WTC11 (cell line): ENCODE results near the gene ACOT13. TPM values are rescaled to one million over a fixed set of nuclear protein-coding genes. Genes with fewer than 3 reads are reported as not detected.

Experiments
- ATAC-seq: fragments of 200-7000 bp; cut with Tn5 transposase; 2 replicates; pipeline ENCODE4 v1.10.0; 2021; ENCODE audit warnings: mild to moderate bottlenecking, moderate library complexity
- CTCF ChIA-PET: fragments of 300-600 bp; sonication (Branson Sonifier 250); formaldehyde crosslinking; loops from one replicate; lab custom pipeline; 2021; ENCODE audit warnings: antibody characterized with exemption; lab: Charles Lee
- POLR2A ChIA-PET: fragments of 350-600 bp; sonication (Branson Sonifier 250); formaldehyde crosslinking; loops from one replicate; lab custom pipeline; 2021; ENCODE audit warnings: antibody characterized with exemption; lab: Charles Lee
- DNase-seq: peaks from one replicate; pipeline ENCODE4 v3.0.0; 2021; ENCODE audit warnings: low spot score
- H3K27ac Mint-ChIP-seq: 2 replicates; pipeline ENCODE4 v1.8.0; 2021; ENCODE audit warnings: mixed read lengths
- H3K27me3 Mint-ChIP-seq: 2 replicates; pipeline ENCODE4 v1.8.0; 2021; ENCODE audit warnings: low read depth, mild to moderate bottlenecking, moderate library complexity, mixed read lengths
- H3K36me3 Mint-ChIP-seq: 2 replicates; pipeline ENCODE4 v1.8.0; 2021; ENCODE audit warnings: mixed read lengths
- H3K4me1 Mint-ChIP-seq: 2 replicates; pipeline ENCODE4 v1.8.0; 2022; ENCODE audit warnings: mixed read lengths
- H3K4me3 Mint-ChIP-seq: 2 replicates; pipeline ENCODE4 v1.8.0; 2021; ENCODE audit warnings: mild to moderate bottlenecking, moderate library complexity, mixed read lengths
- H3K9me3 Mint-ChIP-seq: 2 replicates; pipeline ENCODE4 v1.8.0; 2021; ENCODE audit warnings: mixed read lengths
- ATF1 ChIP-seq: sonication (generic); formaldehyde crosslinking; IDR thresholded peaks from 2 replicates; pipeline ENCODE4 v1.8.1; 2023; ENCODE audit warnings: mild to moderate bottlenecking, moderate library complexity, missing genetic modification reagents
- CREM ChIP-seq: sonication (generic); formaldehyde crosslinking; IDR thresholded peaks from 2 replicates; pipeline ENCODE4 v1.8.1; 2022; ENCODE audit warnings: mild to moderate bottlenecking, missing genetic modification reagents, moderate library complexity
- CTCF ChIP-seq: fragments of 200-600 bp; IDR thresholded peaks from 2 replicates; pipeline ENCODE4 v1.8.0; 2022; ENCODE audit warnings: antibody characterized with exemption
- E2F1 ChIP-seq: sonication (generic); formaldehyde crosslinking; IDR thresholded peaks from 2 replicates; pipeline ENCODE4 v1.8.0; 2022; ENCODE audit warnings: mild to moderate bottlenecking, missing genetic modification reagents
- E2F4 ChIP-seq: sonication (generic); formaldehyde crosslinking; IDR thresholded peaks from 2 replicates; pipeline ENCODE4 v1.8.1; 2022; ENCODE audit warnings: low read depth, mild to moderate bottlenecking, moderate library complexity, missing genetic modification reagents, borderline replicate concordance
- E2F5 ChIP-seq: sonication (generic); formaldehyde crosslinking; IDR thresholded peaks from 2 replicates; pipeline ENCODE4 v1.8.1; 2022; ENCODE audit warnings: mild to moderate bottlenecking, moderate library complexity, missing genetic modification reagents
- ESRRA ChIP-seq: sonication (generic); formaldehyde crosslinking; IDR thresholded peaks from 2 replicates; pipeline ENCODE4 v1.8.1; 2022; ENCODE audit warnings: mild to moderate bottlenecking, missing genetic modification reagents, borderline replicate concordance
- FOXJ3 ChIP-seq: sonication (generic); formaldehyde crosslinking; IDR thresholded peaks from 2 replicates; pipeline ENCODE4 v1.9.0; 2021; ENCODE audit warnings: missing genetic modification reagents, mild to moderate bottlenecking, borderline replicate concordance
- FOXP1 ChIP-seq: sonication (generic); formaldehyde crosslinking; IDR thresholded peaks from 2 replicates; pipeline ENCODE4 v1.8.0; 2022; ENCODE audit warnings: missing genetic modification reagents, mild to moderate bottlenecking, moderate library complexity, borderline replicate concordance
- GABPB1 ChIP-seq: sonication (generic); formaldehyde crosslinking; IDR thresholded peaks from 2 replicates; pipeline ENCODE4 v1.8.1; 2023; ENCODE audit warnings: mild to moderate bottlenecking, missing genetic modification reagents
- HMGA2 ChIP-seq: fragments of 250-450 bp; sonication (Bioruptor Pico); IDR thresholded peaks from 2 replicates; pipeline ENCODE4 v1.4.0; 2021; ENCODE audit warnings: mild to moderate bottlenecking, moderate library complexity
- MAX ChIP-seq: sonication (generic); formaldehyde crosslinking; IDR thresholded peaks from 2 replicates; pipeline ENCODE4 v1.8.0; 2022; ENCODE audit warnings: mild to moderate bottlenecking, missing genetic modification reagents
- MLX ChIP-seq: sonication (generic); formaldehyde crosslinking; IDR thresholded peaks from 2 replicates; pipeline ENCODE4 v1.8.1; 2023; ENCODE audit warnings: mild to moderate bottlenecking, missing genetic modification reagents, moderate library complexity
- MXD4 ChIP-seq: fragments of 250-450 bp; sonication (Bioruptor Pico); IDR thresholded peaks from 2 replicates; pipeline ENCODE4 v1.8.0; 2021; ENCODE audit warnings: mild to moderate bottlenecking, moderate library complexity, borderline replicate concordance
- NFE2L1 ChIP-seq: sonication (generic); formaldehyde crosslinking; IDR thresholded peaks from 2 replicates; pipeline ENCODE4 v1.8.1; 2023; ENCODE audit warnings: missing genetic modification reagents
- NFYB ChIP-seq: sonication (generic); formaldehyde crosslinking; conservative IDR thresholded peaks from 2 replicates; pipeline ENCODE4 v1.8.0; 2022; ENCODE audit warnings: low read depth, missing genetic modification reagents
- NR1H2 ChIP-seq: sonication (generic); formaldehyde crosslinking; IDR thresholded peaks from 2 replicates; pipeline ENCODE4 v1.9.0; 2021; ENCODE audit warnings: mild to moderate bottlenecking, moderate library complexity, missing genetic modification reagents
- NR2C2 ChIP-seq: sonication (generic); formaldehyde crosslinking; IDR thresholded peaks from 2 replicates; pipeline ENCODE4 v1.8.0; 2022; ENCODE audit warnings: mild to moderate bottlenecking, missing genetic modification reagents
- SP1 ChIP-seq: sonication (generic); formaldehyde crosslinking; conservative IDR thresholded peaks from 2 replicates; pipeline ENCODE4 v1.8.1; 2022; ENCODE audit warnings: missing genetic modification reagents
- TEAD1 ChIP-seq: sonication (generic); formaldehyde crosslinking; IDR thresholded peaks from 2 replicates; pipeline ENCODE4 v1.8.0; 2022; ENCODE audit warnings: mild to moderate bottlenecking, missing genetic modification reagents
- USF1 ChIP-seq: sonication (generic); formaldehyde crosslinking; IDR thresholded peaks from 2 replicates; pipeline ENCODE4 v1.8.0; 2022; ENCODE audit warnings: mild to moderate bottlenecking, missing genetic modification reagents
- ZNF219 ChIP-seq: sonication (generic); formaldehyde crosslinking; IDR thresholded peaks from 2 replicates; pipeline ENCODE4 v1.8.0; 2023; ENCODE audit warnings: missing genetic modification reagents, mild to moderate bottlenecking, borderline replicate concordance
- ZNF232 ChIP-seq: sonication (generic); formaldehyde crosslinking; IDR thresholded peaks from 2 replicates; pipeline ENCODE4 v1.8.0; 2022; ENCODE audit warnings: mild to moderate bottlenecking, missing genetic modification reagents
- ZNF263 ChIP-seq: sonication (generic); formaldehyde crosslinking; IDR thresholded peaks from 2 replicates; pipeline ENCODE4 v1.8.1; 2022; ENCODE audit warnings: low read depth, mild to moderate bottlenecking, moderate library complexity, missing genetic modification reagents
- ZNF512 ChIP-seq: sonication (generic); formaldehyde crosslinking; IDR thresholded peaks from 2 replicates; pipeline ENCODE4 v1.8.1; 2022; ENCODE audit warnings: missing genetic modification reagents, borderline replicate concordance
- ZNF671 ChIP-seq: fragments of 250-450 bp; sonication (Bioruptor Pico); IDR thresholded peaks from 2 replicates; pipeline ENCODE4 v1.8.0; 2021; ENCODE audit warnings: mild to moderate bottlenecking
- total RNA-seq: library from RNA; stranded (reverse); gene quantifications from 3 replicates; pipeline ENCODE4 v1.2.3, GENCODE V29; 2021

ACOT13 gene
- total RNA-seq, 1 experiment from 2014 or later = 54.0 TPM

- TF ChIP-seq CREM = no peak
- TF ChIP-seq NFYB (CRISPR knock-in tag) = no peak
- TF ChIP-seq NFE2L1 (CRISPR knock-in tag) = no peak
- TF ChIP-seq FOXP1 (CRISPR knock-in tag) = no peak
- no peak for TF ChIP-seq ZNF512 (CRISPR knock-in tag)
- TF ChIP-seq FOXJ3 (CRISPR knock-in tag) = no peak
- no peak for TF ChIP-seq MLX (CRISPR knock-in tag)
- TF ChIP-seq MAX (CRISPR knock-in tag) = no peak
- no peak for TF ChIP-seq E2F5 (CRISPR knock-in tag)
- TF ChIP-seq ZNF671 (CRISPR knock-in tag) = no peak
- no peak for TF ChIP-seq ATF1 (CRISPR knock-in tag)
- TF ChIP-seq SP1 (CRISPR knock-in tag) = no peak
- TF ChIP-seq NR1H2 (CRISPR knock-in tag) = no peak
- TF ChIP-seq, all 79 proteins: peak for 0
- H3K4me1 Mint-ChIP-seq = peaks cover 27% of the 10 kb centered on the region
- no peak overlapping the region for H3K27ac Mint-ChIP-seq
- no peaks in the 10 kb centered on the region for H3K27me3 Mint-ChIP-seq
- no peak for DNase-seq
- H3K9me3 Mint-ChIP-seq = peaks cover 13% of the 10 kb centered on the region
- POLR2A ChIA-PET = no interaction called here
- CTCF ChIA-PET = interaction anchor here (0.8 to 2.1 kb wide), 4 partner anchors 36 to 107 kb away, joined by 3 to 9 read pairs (median 3); partner anchors contain the start of gene ACOT13
- ATAC-seq = no peak
- no peak overlapping the region for H3K4me3 Mint-ChIP-seq
- H3K36me3 Mint-ChIP-seq = peaks cover 10% of the 10 kb centered on the region
Measured at GRCh38 chr6:24631671-24632070, 35.2 kb upstream of the ACOT13 start.

- POLR2A ChIA-PET = no interaction called here
- Mint-ChIP-seq H3K27me3 (no peaks in the 10 kb centered on the region), H3K9me3 (peaks cover 20% of the 10 kb centered on the region), H3K27ac (peak overlapping the region; percentile 47), H3K4me1 (peaks cover 27% of the 10 kb centered on the region), H3K4me3 (no peak overlapping the region), H3K36me3 (peaks cover 12% of the 10 kb centered on the region)
- no peak for TF ChIP-seq GABPB1 (CRISPR knock-in tag)
- no peak for TF ChIP-seq HMGA2
- TF ChIP-seq FOXJ3 (CRISPR knock-in tag) = no peak
- TF ChIP-seq ZNF232 = no peak
- TF ChIP-seq CTCF = no peak
- TF ChIP-seq NR2C2 (CRISPR knock-in tag) = no peak
- no peak for TF ChIP-seq E2F4 (CRISPR knock-in tag)
- TF ChIP-seq MXD4 (CRISPR knock-in tag) = no peak
- TF ChIP-seq ESRRA (CRISPR knock-in tag) = no peak
- no peak for TF ChIP-seq E2F1 (CRISPR knock-in tag)
- no peak for TF ChIP-seq TEAD1 (CRISPR knock-in tag)
- no peak for TF ChIP-seq E2F5 (CRISPR knock-in tag)
- TF ChIP-seq USF1 (CRISPR knock-in tag) = no peak
- TF ChIP-seq ZNF219 (CRISPR knock-in tag) = no peak
- TF ChIP-seq ZNF263 = no peak
- TF ChIP-seq ZNF671 (CRISPR knock-in tag) = no peak
- CTCF ChIA-PET = interaction anchor here (0.6 to 2.1 kb wide), 3 partner anchors 35 to 358 kb away, joined by 3 to 9 read pairs (median 6); partner anchors contain the start of gene ACOT13
- ATAC-seq (peak; percentile 38; the same call in 1 of the 2 replicates), DNase-seq (no peak)
Measured at GRCh38 chr6:24632573-24632972, 34.3 kb upstream of the ACOT13 start.
